NCI-H69 (cell line): ENCODE data around the gene POU1F1.
"Not testable (repeated sequence)": the region's sequence is repeated elsewhere in the genome, so short reads cannot be mapped to it uniquely, and the experiment has no call there.

Experiments
- DNase-seq: peaks from one replicate; lab custom pipeline; 2025; lab: John Stamatoyannopoulos, UW

Gene POU1F1, protein sequence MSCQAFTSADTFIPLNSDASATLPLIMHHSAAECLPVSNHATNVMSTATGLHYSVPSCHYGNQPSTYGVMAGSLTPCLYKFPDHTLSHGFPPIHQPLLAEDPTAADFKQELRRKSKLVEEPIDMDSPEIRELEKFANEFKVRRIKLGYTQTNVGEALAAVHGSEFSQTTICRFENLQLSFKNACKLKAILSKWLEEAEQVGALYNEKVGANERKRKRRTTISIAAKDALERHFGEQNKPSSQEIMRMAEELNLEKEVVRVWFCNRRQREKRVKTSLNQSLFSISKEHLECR

DNA sequence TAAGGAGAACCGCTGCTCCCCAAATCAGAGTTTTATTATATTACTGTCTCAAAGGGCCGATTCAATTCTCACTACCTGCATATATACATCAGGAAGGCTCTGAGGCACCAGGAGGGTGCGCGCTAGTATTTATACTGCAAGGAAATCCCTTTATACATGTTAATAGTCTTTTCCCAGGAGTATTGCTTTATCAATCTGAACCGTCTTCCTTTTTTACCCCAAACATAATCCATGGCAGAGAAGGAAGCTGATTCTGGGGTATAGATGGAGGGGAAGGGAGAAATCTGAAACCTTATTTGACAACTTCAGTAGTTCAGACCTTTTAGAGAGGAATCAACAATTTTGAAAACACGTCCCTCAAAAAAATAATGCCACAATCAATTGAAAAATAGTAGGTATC lies at the start of gene POU1F1:
POU1F1 (minus strand) TSS at position 101 of the 400 bp plus-strand sequence. CDS start 122 bp downstream, outside the sequence.
- DNase-seq, result no peak

DNA sequence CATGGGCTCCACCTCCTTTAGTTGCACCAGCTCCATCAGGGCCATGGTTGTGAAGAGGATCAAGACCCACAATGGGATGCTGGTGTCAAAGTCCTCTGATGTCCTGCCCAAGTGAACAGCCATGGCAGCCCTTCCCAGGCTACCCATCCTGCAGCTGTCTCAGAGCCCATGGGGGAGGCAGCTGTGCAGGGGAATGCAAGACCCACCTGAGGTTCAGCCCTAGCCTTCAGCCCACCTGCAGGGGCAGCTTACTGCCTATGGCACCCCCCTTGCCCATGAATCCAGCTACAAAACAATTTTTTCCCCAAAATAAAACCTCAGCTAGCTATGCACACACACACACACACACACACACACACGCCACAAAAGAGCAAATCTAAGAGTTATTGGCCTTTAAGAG lies 48.2 kb upstream of the POU1F1 start:
- no peak for DNase-seq

DNA sequence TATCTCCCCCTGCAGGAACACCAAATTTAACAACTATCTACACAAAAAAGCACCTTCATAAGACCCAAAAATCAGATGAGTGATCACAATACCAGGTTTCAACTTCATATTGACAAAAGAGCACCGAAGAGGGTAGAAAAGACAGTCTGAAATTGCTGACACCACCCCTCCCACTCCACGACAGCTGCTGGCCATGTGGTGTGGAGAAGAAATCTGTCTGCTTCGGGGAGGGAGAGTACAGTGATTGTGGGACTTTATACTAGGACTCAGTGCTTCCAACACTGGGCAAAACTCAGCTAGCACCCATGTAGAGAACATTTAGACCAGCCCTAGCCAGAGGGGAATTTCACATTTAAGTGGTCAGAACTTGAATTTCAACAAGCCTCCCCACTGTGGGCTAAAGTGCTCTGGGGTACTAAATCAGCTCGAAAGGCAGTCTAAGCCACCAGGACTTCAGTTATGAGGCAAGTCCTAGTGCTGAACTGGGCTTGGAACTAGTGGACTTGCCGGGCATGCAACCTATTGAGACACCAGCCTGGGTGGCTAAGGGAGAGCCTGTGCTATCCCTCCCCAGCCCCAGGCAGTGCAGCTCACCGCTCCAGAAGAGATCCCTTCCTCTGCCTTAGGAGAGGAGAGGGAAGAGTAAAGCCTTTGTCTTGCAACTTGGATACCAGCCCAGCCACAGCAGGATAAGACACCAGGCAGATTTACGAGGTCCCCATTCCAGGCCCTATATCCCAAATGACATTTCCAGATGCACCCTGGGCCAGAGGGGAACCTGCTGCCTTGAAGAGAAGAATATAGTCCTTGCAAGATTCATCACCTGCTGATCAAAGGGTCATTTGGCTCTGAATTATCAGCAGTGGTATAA lies 44.6 kb upstream of the POU1F1 start:
- peak; percentile 84 for DNase-seq

DNA sequence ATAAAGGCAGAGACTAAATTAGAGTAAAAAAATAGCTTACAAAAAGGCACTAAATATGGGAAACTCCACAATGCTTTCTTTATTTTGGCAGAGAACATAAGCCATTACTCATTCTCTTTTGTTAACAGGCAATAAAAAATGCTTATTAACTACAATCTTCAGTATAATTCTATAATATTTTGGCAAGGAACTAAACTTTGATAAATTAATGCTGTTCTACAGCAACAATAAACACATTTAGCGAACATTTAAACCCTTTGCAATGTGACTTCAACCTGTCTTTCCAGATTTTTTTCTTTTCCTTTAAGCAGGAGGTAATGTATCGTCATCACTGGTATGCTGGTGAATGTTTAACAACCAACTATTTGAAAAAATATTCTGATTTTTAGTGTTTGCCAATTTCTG lies 42.2 kb upstream of the POU1F1 start:
- peak; percentile 19 for DNase-seq

DNA sequence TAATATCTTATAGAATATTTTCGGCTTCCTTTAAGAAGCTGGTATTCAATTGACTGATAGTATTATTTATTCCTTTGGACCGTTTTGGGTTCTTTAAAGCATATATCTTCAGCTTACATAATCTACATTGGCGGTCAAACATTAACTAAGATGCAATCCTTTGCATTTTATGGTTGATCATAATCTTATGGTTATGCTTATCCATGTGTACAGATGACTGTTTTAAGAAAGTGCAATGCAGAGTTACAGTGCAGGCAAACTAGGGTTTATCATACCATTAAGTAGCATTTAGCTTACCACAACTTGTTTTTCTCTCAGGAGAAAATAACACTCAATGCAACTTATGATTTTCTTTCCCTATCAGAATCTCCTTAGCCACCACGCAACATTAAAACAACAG lies 41.4 kb upstream of the POU1F1 start:
- no peak for DNase-seq

DNA sequence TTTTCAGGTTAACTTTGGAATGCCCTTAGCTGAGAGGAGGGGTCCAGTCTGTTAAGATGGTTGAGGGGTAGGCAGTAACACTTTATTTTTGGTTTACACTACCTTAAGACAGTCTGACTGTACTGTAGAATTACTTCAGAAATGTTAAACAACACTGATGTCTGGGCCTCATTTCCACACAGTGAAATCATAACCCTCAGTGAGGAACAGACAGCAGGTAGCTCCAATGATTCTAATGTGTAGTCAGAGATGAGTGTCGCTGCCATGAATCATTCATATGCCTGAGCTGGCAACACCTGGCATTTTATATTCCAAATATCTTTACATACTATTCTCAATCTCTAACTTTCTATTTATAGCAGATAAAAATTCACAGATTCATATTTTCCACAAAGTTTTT lies 37.3 kb upstream of the POU1F1 start:
- peak; percentile 0 for DNase-seq

DNA sequence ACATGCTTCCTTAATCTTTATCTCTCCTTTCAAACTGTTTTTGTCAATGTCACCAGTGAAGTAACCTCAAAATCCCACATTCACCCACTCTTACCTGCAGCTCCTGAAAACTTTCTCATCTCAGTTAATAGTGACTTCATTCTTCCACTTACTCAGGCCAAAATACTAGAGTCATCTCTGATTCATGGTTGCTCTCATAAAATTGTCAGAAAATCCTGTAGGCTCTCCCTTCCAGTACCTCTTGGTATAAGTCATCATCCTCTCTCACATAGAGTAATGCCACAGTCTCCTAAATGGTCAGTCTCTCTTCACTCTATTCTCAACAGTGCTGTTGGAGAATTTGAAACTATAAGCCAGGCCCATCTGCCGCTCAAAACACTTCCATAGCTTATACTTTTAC lies 34.9 kb upstream of the POU1F1 start:
- DNase-seq, result no peak

DNA sequence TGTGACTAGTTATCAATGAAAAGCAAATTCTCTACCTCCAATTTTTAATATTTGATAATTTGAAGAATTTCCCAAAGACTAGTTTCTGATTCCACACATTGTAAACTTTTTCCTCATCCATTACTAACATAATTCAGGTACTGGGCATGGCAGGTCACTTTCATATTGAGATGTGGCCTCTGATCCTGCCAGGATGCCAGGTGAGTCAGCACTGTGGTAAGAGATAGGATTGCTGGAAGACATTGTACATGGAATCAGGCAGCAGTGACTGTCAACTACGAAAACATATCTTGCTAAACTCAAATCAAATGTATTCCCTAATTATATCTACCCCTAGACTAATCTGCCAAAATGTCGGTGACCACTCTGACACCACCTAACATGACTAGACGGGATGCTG lies 33.2 kb upstream of the POU1F1 start:
- DNase-seq, result no peak

DNA sequence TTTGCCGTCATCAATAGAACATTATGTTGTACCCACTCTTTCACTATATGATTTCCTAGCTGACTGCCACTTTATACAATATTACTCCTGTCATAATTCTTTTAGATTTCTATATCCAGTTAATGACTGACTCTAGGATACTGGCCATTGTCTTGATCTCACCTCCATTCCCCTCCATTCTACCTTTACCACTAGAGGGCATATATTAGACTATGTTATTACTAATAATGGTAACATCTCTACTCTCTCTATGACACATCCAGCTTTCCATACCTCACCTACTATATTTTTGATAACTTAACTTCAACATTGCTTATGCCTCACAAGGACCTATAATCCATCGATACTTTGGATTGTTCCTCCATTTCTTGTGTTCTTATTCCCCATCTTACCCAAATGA lies 31.4 kb upstream of the POU1F1 start:
- DNase-seq, result peak; percentile 5

DNA sequence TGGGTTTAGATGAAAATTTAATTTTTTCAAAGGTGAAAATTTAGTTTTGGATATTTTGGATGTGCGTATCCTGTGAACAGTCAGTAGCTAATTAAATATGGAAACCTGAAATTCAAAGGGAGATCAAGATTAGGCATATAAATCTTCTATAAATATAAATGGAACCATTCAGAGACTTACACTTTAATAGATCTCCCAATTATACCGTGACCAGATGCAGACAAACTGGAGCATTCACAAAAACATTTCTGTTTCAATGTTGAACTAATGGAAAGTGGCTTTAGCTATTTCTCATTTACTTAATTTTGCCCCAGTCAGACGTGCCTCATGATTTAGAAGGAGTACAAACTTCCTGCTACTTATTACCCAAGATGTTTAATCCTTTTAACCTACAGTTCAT lies 29.1 kb upstream of the POU1F1 start:
- no peak for DNase-seq

DNA sequence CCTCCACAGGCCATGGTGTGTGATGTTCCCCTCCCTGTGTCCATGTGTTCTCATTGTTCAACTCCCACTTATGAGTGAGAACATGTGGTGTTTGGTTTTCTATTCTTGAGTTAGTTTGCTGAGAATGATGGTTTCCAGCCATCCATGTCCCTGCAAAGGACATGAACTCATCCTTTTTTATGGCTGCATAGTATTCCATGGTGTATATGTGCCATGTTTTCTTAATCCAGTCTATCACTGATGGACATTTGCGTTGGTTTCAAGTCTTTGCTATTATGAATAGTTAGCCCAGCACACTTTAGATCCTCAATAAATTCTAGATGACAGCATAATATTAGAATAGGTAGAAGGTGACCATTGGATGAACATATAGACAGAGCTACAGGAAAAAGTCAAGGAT lies 28.6 kb upstream of the POU1F1 start:
- DNase-seq, result not testable (repeated sequence)

DNA sequence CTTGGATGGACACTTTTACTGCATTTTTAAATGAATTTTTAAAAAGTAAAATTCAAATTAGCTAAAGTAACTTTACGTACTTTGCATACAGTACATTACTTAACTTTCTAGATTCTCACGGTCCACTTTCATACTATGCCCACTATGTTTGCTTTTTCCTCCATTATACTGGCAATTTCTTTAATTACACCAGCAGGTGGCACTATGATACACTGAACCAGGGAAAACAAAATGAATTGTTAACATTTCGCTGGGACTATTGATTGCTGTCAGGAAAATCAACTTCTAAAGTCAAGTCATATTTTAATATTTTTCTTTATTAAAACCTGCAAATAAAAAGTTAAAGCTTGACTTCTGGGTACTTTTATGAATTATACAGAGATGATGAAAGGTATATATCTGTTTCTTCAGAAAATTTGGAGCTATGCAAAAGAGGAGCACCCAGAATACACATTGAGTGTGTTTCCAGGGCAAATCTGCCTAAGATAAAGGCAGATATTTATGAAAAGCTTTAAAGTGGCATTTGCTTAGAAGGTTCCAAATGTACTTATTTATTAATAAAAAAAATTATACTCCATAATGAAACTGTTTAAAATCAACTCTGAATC lies 21.8 kb upstream of the POU1F1 start:
- DNase-seq, result peak; percentile 44

DNA sequence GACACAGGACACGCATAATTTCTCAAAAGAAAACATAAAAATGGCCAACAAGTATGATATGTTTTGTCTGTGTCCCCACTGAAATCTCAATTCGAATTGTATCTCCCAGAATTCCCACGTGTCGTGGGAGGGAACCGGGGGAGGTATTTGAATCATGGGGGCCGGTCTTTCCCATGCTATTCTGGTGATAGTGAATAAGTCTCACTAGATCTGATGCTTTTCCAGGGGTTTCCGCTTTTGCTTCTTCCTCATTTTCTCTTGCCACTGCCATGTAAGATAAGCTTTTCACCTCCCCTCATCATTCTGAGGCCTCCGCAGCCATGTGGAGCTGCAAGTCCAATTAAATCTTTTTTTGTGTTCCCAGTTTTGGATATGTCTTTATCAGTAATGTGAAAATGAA lies 12.1 kb upstream of the POU1F1 start:
- DNase-seq, result no peak

DNA sequence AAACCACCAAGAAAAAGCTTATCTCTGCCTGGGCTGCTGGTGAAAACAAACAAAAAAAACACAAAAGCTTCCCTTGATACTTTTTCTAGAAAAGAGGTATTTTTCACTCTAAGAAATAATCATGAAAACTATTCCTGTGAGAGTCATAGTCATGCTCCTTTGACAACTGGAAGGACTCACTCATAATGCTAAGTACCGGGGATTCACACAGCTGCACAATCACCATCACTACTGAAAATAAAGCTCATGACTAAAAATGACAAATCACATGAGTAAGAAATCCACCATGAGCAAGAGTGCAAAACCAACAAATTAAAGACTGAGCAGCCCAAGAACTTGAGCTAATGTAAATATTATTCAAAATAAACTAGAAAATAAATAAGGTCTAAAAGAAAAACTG lies 10.6 kb upstream of the POU1F1 start:
- DNase-seq, result no peak

DNA sequence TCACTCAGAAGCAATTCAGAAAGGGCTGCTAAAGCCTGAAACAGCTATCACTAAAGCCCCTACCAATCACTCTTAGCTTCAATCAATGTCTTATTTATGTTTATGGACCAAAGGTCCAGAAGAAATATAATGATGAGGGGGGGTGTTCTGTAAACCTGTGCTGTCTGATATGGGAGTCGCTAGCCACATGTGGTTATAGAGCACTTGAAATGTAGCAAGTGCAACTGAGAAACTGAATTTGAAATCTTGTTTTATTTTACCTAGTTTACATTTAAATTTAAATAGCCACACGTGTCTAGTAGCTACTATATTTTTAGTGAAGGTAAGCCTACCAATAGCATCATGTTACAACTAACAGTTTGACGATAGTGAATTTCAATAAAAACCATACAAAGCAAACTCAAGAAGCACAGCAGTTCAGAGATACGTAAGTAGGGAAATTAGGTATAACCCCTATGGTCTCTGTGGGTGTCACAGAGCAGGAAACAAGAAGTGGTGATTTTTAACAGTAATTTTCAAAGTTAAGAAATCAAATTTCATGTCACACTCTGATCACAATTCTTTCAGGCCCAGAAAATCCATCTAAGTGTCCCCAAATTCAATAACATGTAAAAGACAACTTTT lies 3.6 kb downstream of the POU1F1 start:
- no peak for DNase-seq

DNA sequence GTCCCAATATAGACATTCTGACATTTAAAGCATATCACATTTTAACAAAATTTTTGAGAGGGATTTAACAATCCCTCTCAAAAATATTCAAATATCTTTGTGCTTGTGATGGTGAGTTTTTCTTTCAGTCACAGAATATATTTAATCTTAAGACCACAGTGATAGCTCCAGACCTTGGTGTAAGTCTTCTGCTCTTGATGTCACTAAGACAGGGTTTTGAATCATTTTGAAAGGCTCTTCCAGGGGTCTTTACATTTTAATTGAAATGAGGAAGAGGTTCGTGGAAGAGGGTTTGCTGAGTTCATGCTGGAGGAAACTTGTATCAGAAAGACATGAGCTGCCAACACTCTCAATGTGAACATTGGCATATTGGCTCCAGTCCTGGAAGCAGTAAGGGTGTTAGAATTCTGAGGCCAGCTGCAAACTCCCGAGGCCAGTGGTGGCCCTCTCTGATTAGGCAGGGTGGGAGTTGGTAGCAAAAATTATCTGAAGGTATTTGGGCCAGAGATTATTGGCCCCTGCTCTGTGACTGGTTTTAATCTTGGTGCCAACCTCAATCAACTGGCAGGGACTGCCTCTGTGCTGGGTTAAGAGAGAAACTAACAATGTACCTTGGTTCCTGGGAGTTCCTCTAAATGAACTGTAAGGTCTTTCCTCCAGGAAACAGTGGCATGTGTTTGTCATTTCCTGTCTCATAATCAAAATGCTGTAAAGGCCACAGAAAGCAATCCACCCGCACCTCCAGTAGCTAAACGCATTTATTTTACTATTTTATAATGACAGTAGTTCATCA lies 5.3 kb downstream of the POU1F1 start:
- DNase-seq, result no peak

DNA sequence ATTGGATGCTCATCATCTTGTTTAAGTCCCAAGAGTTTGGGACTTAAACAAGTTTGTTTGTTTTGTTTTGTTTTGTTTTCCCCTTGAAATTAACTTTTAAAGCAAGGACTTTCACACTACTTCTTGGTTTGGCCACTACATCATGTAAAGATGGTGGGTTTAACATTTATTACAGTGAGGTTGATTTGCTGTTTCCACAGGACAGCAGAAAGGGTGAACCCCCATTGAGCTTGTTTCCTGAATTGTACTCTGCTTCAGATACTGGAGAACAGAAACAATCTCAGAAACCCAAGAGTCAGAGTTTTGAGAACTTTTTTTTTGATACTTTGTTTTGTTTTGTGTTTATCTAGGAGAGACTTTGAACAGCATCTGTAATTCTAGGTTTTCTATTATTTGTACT lies 6.7 kb downstream of the POU1F1 start:
- DNase-seq, result no peak

DNA sequence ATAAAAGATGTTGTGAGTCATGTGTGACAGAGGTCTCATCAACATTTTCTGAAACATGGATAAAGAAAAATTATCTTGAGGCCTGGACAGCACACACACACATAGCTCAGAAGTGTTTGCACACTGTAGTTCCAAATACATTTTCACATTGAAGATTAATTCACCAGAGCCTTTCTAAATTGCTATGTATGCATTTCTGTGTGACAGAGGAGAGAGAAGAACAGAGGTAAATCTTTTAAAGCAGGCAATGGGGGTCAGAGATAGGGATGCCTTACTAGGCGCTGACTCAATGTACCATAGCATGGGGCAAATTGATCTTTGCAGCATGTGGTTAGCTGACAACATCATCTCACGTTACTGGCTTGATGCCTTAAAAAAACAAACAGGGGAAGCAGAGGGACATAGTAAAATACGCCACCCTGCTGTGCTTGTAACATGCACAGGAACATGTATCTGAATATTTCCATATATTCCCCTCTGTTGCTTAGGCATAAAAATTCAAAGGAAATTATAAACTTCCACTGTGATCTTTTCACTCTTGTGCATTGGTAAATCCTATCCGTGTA lies 7.7 kb downstream of the POU1F1 start:
- peak; percentile 70 for DNase-seq

DNA sequence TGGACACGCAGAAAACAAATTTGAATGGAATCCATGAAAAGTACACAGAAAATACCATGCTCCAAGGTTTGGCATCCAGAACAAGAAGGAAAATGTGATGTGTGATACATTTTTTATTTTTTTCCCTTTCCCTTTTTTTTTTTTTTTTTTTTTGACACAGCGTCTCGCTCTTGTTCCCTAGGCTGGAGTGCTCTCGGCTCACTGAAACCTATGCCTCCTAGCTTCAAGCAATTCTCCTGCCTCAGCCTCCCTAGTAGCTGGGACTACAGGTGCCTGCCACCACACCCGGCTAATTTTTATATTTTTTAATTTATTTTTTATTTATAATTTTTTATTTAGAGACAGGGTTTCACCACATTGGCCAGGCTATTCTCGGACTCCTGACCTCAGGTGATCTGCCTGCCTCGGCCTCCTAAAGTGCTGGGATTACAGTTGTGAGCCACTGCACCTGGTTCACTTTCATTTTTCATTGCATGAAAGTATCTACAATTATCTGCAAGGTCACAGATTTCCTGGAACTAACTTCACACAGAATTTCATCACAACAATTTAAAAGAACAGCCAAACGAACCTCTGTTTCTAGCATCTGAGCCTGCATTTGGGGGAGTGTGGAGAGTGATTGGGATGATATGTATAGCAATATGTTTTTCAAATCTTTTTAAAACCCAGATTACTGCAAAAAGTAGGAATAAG lies 8.3 kb downstream of the POU1F1 start:
- no peak for DNase-seq

DNA sequence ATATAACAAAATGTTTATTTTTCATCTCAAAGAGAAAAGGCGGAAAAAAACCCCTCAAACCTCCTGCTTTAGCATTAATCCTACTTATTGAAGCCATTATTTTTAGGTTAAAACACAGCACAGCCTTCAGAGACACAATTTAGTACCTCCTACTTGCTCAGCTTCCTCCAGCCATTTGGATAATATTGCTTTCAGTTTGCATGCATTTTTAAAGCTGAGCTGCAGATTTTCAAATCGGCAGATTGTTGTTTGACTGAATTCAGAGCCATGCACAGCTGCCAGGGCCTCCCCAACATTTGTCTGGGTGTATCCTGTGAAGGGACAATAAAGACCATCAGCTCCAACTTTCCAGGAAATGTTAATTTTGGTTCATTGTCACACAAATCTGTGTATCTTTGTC lies 14.5 kb downstream of the POU1F1 start:
- no peak for DNase-seq

DNA sequence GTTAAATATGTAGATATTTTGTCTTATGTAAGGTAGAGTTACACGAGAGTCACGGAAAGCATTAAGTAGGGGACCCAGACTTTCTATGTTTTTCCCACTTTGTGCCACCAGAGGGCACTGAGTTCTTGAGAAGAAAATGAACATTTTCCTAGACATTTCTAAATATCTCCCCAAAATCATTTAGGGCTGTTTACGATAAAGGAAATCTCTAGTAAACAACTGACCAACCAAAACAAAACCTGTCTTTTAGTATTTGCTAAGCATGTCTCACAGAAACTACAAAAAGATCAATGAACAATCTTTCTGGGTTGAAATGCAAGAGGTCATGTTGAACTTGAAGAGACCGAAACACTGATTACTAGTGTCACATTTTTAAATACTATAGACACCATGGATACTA lies 16.1 kb downstream of the POU1F1 start:
- peak; percentile 58 for DNase-seq
